Karpas-422 (cell line): ENCODE results near the gene CYB5A. TPM values are rescaled to one million over a fixed set of nuclear protein-coding genes. Genes with fewer than 3 reads are reported as not detected.
"Not testable (repeated sequence)": the region's sequence is repeated elsewhere in the genome, so short reads cannot be mapped to it uniquely, and the experiment has no call there.

ENCODE experiments used
- DNase-seq: peaks from one replicate; pipeline ENCODE4 v3.0.0-alpha.2; 2015
- H2AFZ ChIP-seq: fragments of 200-600 bp; sonication (generic); 2 replicates; pipeline ENCODE4 v1.6.1; 2014; ENCODE audit warnings: antibody characterized with exemption, low read length, mixed read lengths
- H3K27ac ChIP-seq: fragments of 200-600 bp; sonication (generic); 2 replicates; pipeline ENCODE4 v1.5.1; 2014; ENCODE audit warnings: mild to moderate bottlenecking, low read length, moderate library complexity
- H3K27me3 ChIP-seq: fragments of 200-600 bp; sonication (generic); 2 replicates; pipeline ENCODE4 v1.6.1; 2014; ENCODE audit warnings: low read length, mixed read lengths
- H3K36me3 ChIP-seq: fragments of 200-600 bp; sonication (generic); 2 replicates; pipeline ENCODE4 v1.6.1; 2014; ENCODE audit warnings: low read length, mixed read lengths; ENCODE audit not compliant: insufficient read depth
- H3K4me1 ChIP-seq: fragments of 200-600 bp; sonication (generic); 2 replicates; pipeline ENCODE4 v1.6.1; 2014; ENCODE audit warnings: mild to moderate bottlenecking, low read length, mixed read lengths
- H3K4me2 ChIP-seq: fragments of 200-600 bp; sonication (generic); 2 replicates; pipeline ENCODE4 v1.6.1; 2014; ENCODE audit warnings: low read length, low read depth, mild to moderate bottlenecking; ENCODE audit not compliant: poor library complexity, severe bottlenecking
- H3K4me3 ChIP-seq: fragments of 200-600 bp; sonication (generic); 2 replicates; pipeline ENCODE4 v1.5.1; 2014; ENCODE audit warnings: mild to moderate bottlenecking, antibody characterized with exemption, low read length, mixed read lengths
- H3K79me2 ChIP-seq: fragments of 200-600 bp; sonication (generic); 2 replicates; pipeline ENCODE4 v1.6.1; 2014; ENCODE audit warnings: mild to moderate bottlenecking, low read length, mixed read lengths
- H3K9ac ChIP-seq: fragments of 200-600 bp; sonication (generic); 2 replicates; pipeline ENCODE4 v1.6.0; 2014; ENCODE audit warnings: low read length
- H3K9me2 ChIP-seq: fragments of 200-600 bp; sonication (generic), shearing (Covaris generic); replicated peaks from 2 replicates; pipeline ENCODE4 v1.6.0; 2014; ENCODE audit warnings: mild to moderate bottlenecking, low read length, moderate library complexity; ENCODE audit not compliant: insufficient read depth
- H3K9me3 ChIP-seq: fragments of 300-700, 200-600 bp; sonication (generic); 2 replicates; pipeline ENCODE4 v1.6.1; 2014; ENCODE audit warnings: low read length, mixed read lengths
- H4K20me1 ChIP-seq: fragments of 200-600 bp; sonication (generic); 2 replicates; pipeline ENCODE4 v1.6.1; 2014; ENCODE audit warnings: mild to moderate bottlenecking, antibody characterized with exemption, low read length, low read depth; ENCODE audit not compliant: insufficient read depth
- total RNA-seq: library from RNA; depleted of rRNA; stranded (reverse); fragments of >200 nt; shearing (Covaris generic); gene quantifications from 2 replicates; pipeline ENCODE4 v1.2.3, GENCODE V29; 2014; ENCODE audit warnings: low replicate concordance

CYB5A gene
- total RNA-seq, 1 experiment from 2014 or later = 50.9 TPM

DNA sequence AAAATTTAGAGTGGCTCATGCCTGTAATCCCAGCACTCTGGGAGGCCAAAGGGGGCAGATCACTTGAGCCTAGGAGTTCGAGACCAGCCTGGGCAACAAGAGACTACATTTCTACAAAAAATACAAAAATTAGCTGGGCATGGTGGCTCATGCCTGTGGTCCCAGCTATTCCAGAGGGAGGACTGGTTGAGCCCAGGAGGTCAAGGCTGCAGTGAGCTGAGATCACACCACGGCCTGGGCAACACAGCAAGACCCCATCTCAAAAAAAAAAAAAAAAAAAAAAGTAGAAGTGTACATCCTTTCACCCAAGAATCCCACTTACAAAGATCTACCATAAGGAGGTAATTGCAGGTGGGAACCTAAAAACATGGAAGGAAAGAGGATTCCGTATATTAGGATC, 6.2 kb downstream of the CYB5A start:
- not testable (repeated sequence) for H3K4me2 ChIP-seq, H3K9me3 ChIP-seq, H3K27me3 ChIP-seq, H3K27ac ChIP-seq, DNase-seq, H3K36me3 ChIP-seq, H3K79me2 ChIP-seq, H3K9me2 ChIP-seq, H3K4me3 ChIP-seq, H3K4me1 ChIP-seq, H2AFZ ChIP-seq, H3K9ac ChIP-seq
- H4K20me1 ChIP-seq = peaks cover 52% of the 10 kb centered on the region

DNA sequence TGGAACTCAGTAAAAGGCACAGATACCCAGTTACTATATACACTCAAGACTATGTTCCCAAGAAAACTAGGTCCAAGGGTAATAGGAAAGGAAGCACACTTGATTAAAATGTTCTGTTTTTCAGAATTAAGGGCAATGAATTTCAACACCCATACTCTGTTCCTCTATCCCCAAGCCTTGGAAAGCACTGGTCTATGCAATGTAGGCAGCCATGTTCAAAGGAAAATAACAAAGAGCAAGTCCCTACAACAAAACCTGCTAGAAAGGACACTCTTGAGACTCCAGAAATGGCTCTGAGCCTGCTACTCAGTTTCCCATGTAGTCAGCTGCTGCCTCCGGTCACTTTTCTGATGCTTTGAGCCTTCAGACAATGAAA, 6.8 kb downstream of the CYB5A start:
- H3K27ac ChIP-seq = no peak overlapping the region
- H2AFZ ChIP-seq = no peak overlapping the region
- H3K4me1 ChIP-seq = peaks cover 7% of the 10 kb centered on the region
- no peak overlapping the region for H3K4me2 ChIP-seq
- H4K20me1 ChIP-seq = peaks cover 53% of the 10 kb centered on the region
- H3K4me3 ChIP-seq = no peak overlapping the region
- H3K9me3 ChIP-seq = no peaks in the 10 kb centered on the region
- no peak for DNase-seq
- no peak overlapping the region for H3K9ac ChIP-seq
- no peaks in the 10 kb centered on the region for H3K36me3 ChIP-seq
- no peaks in the 10 kb centered on the region for H3K9me2 ChIP-seq
- H3K79me2 ChIP-seq = no peaks in the 10 kb centered on the region
- H3K27me3 ChIP-seq = no peaks in the 10 kb centered on the region

DNA sequence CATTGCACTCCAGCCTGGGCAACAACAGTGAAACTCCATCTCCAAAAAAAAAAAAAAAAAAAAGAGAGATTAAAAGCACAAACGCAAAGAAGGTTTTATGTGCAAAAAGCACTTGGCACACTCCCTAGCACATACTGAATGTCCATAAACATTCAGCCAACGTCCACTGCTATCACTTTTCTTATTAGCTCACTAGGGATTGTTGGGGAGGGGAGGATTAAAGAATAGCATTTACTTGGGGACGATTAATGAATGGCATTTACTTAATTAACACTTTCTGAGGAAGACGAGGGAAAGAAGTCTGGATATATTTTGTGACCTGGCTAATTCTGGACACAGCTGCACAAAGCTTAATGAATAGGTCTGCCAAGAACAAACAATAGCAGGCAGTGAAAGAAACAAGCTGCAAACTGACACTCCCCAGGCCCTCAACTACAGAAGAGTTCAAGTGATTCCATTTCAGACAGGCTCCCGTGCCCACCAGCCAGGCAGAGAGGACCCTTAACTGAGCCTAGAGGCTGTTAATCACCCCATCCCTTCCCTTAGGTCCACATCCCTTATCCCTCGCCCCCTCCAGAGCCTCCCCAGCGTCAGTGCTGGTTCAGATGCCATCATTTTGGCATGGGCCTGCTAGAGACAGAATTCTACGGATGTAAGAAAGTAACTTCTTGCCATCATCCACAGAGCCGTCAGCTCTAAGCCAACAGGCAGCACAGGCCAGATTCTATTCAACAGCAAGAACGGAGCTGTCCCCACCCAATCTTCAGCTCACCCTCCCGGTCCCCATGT, 7.4 kb downstream of the CYB5A start:
- no peaks in the 10 kb centered on the region for H3K9me2 ChIP-seq
- H2AFZ ChIP-seq = no peak overlapping the region
- H3K4me1 ChIP-seq = peaks cover 7% of the 10 kb centered on the region
- no peak overlapping the region for H3K4me3 ChIP-seq
- no peak for DNase-seq
- H3K4me2 ChIP-seq = no peak overlapping the region
- H3K9me3 ChIP-seq = no peaks in the 10 kb centered on the region
- peaks cover 53% of the 10 kb centered on the region for H4K20me1 ChIP-seq
- no peaks in the 10 kb centered on the region for H3K36me3 ChIP-seq
- H3K27me3 ChIP-seq = no peaks in the 10 kb centered on the region
- H3K27ac ChIP-seq = no peak overlapping the region
- H3K79me2 ChIP-seq = no peaks in the 10 kb centered on the region
- no peak overlapping the region for H3K9ac ChIP-seq

DNA sequence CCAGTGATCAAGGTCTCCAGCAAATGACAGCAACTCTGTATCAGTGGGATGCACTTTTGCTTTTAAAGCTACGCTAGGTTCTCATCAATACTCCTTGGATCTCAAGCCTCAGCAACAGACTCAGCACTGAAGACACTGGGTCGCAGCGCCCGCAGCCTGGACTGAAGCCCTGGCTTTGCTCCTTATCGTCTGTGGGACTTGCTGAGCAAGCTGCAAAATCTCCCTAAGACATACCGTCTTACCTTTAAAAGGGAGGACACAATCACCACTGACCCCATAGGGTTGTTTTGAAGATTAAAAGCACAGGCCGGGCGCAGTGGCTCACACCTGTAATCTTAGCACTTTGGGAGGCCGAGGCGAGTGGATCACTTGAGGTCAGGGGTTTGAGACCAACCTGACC, 8.1 kb downstream of the CYB5A start:
- Histone ChIP-seq H3K27me3 (no peaks in the 10 kb centered on the region), H3K36me3 (no peaks in the 10 kb centered on the region), H3K9me2 (no peaks in the 10 kb centered on the region), H3K9me3 (no peaks in the 10 kb centered on the region), H3K27ac (no peak overlapping the region), H3K79me2 (no peaks in the 10 kb centered on the region), H3K4me1 (peaks cover 7% of the 10 kb centered on the region), H2AFZ (no peak overlapping the region), H3K4me2 (no peak overlapping the region), H4K20me1 (peaks cover 57% of the 10 kb centered on the region), H3K4me3 (no peak overlapping the region), H3K9ac (no peak overlapping the region)
- no peak for DNase-seq

DNA sequence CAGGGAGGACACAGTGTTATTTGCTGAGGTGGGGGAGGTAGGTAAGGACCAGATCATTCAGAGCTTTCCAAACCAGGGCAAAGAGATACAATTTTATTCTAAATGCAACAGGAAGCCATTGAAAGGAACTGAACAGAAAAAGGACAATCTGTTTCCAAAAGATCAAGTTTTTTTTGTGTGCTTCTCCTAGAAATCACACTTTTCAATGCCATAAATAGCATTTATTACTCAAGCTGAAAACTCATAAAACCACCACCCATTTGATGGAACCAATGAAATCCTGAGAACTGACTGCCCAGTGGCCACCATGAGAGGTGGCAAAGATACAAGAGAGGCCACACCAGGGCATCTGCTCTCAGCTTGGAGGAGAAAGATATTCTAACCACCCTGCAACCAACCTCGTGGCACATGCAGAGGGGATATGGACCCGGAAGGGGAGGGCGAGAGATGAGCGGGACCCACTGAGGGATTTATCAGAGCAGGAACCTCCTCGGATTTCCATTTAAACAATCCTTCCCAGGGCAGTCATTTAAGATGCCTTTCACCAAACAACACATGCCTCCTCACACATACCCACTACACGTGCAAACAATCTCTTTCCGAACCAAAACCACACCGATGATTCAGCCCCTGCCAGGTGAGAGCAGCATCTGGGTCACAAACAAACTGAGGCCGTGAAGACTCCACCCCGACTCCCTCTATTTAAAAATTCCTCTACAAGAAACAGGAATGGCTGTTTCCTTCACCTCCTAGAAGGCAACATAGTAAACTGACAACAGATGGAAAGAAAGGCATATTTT, 8.8 kb downstream of the CYB5A start:
- no peaks in the 10 kb centered on the region for H3K36me3 ChIP-seq
- no peaks in the 10 kb centered on the region for H3K9me3 ChIP-seq
- no peak overlapping the region for H3K27ac ChIP-seq
- no peaks in the 10 kb centered on the region for H3K79me2 ChIP-seq
- peaks cover 7% of the 10 kb centered on the region for H3K4me1 ChIP-seq
- peaks cover 61% of the 10 kb centered on the region for H4K20me1 ChIP-seq
- H2AFZ ChIP-seq = no peak overlapping the region
- H3K9ac ChIP-seq = no peak overlapping the region
- no peaks in the 10 kb centered on the region for H3K27me3 ChIP-seq
- no peak overlapping the region for H3K4me2 ChIP-seq
- H3K9me2 ChIP-seq = no peaks in the 10 kb centered on the region
- H3K4me3 ChIP-seq = no peak overlapping the region
- DNase-seq = no peak

DNA sequence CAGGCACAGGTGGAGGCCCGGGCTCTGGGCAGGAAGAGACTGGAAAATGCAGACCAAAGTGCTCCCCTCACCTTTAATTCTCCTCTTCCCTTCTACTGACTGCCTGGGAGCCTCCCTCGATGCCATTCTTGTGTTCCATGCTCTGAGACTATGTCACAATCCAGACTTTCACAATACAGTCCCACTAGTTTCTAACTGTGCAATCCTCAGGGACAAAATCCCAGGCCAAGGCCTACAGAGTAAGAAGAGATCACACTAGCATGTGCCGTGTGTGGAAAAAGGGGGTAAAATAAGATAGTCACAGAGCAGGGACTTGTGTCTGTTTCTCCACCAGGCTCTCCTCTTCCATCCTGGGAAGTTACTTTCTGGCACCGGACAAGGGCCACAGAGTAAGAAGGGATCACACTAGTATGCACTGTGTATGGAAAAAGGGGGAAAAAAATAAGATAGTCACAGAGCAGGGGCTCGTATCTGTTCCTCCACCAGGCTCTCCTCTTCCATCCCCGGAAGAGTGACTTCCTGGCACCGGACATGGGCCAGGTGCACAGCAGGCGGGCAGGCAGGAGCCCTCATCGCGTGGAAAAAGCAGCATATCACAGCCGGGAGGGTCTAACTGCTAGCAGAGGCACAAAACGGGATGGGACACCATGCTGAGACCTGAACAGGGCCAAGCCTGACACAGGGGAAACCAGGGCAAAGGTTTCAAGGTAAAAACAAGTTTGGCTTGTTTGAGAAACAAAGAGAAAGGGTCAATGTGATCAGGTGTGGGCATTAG, 9.6 kb downstream of the CYB5A start:
- H3K79me2 ChIP-seq = no peaks in the 10 kb centered on the region
- H3K27me3 ChIP-seq = no peaks in the 10 kb centered on the region
- no peak overlapping the region for H3K9ac ChIP-seq
- H3K4me1 ChIP-seq = peaks cover 6% of the 10 kb centered on the region
- no peaks in the 10 kb centered on the region for H3K9me2 ChIP-seq
- H3K4me3 ChIP-seq = no peak overlapping the region
- H2AFZ ChIP-seq = no peak overlapping the region
- no peaks in the 10 kb centered on the region for H3K36me3 ChIP-seq
- H3K4me2 ChIP-seq = no peak overlapping the region
- H3K27ac ChIP-seq = no peak overlapping the region
- H3K9me3 ChIP-seq = no peaks in the 10 kb centered on the region
- DNase-seq = no peak
- peaks cover 66% of the 10 kb centered on the region for H4K20me1 ChIP-seq

DNA sequence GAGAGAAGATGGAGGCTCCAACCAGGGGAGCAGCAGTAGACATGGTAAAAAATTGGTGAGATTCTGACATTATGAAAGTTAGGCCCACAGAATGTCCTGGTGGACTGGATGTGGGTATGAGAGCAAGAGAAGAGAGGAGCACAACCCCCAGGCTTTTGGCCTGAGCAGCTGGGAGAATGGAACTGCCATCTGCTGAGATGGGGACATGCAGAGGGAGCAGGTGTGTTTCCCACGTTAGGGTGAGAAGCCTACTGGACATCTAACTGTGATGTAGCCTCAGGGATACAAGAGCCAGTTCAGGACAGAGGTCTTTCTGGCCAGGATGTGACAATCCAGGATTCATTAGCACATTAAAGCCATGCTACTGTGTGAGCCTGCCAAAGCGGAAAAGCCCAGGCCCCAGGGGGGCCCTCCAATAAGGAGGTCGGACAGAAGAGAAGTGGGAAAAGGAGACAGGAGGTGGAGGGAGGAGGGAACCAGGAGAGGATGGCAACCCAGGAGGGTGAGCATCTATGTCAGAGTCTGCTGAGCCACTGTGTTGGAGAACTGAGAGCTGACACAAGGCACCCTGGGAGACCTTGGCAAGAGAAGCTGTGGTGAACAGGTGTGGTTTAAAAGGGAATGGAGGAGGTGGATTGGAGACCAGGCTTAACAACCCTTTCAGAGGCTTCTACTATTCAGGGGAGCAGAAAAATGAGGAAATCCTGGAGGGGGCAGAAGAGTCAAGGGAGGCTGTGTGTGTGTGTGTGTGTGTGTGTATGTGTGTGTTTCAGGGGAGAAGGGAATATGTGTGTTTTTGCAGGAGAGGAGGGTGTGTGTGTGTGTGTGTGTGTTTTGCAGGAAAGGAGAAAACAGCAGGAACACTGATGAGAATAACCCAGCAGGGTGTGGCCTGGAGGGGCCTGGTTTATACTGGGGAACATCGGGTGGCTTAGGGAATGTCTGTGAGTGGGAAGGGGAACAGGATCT, 10.5 kb downstream of the CYB5A start:
- Histone ChIP-seq H3K9ac (no peak overlapping the region), H3K9me3 (no peaks in the 10 kb centered on the region), H3K79me2 (no peaks in the 10 kb centered on the region), H3K4me3 (no peak overlapping the region), H2AFZ (no peak overlapping the region), H4K20me1 (peaks cover 67% of the 10 kb centered on the region), H3K4me1 (no peaks in the 10 kb centered on the region), H3K27ac (no peak overlapping the region), H3K36me3 (no peaks in the 10 kb centered on the region), H3K4me2 (no peak overlapping the region), H3K27me3 (no peaks in the 10 kb centered on the region), H3K9me2 (no peaks in the 10 kb centered on the region)
- DNase-seq = no peak
